ENCODE results near the gene TP53RK. TPM values are rescaled to one million over a fixed set of nuclear protein-coding genes. Genes with fewer than 3 reads are reported as not detected.

Gene TP53RK
- total RNA-seq, 1 experiment from 2014 or later: 21.5 TPM

GRCh38 chr20:46706242-46706641 lies 17.0 kb upstream of the TP53RK start:
- H2AFZ ChIP-seq (ENCODE audit: low read length): no peak overlapping the region
- TF ChIP-seq, protein P1, sequence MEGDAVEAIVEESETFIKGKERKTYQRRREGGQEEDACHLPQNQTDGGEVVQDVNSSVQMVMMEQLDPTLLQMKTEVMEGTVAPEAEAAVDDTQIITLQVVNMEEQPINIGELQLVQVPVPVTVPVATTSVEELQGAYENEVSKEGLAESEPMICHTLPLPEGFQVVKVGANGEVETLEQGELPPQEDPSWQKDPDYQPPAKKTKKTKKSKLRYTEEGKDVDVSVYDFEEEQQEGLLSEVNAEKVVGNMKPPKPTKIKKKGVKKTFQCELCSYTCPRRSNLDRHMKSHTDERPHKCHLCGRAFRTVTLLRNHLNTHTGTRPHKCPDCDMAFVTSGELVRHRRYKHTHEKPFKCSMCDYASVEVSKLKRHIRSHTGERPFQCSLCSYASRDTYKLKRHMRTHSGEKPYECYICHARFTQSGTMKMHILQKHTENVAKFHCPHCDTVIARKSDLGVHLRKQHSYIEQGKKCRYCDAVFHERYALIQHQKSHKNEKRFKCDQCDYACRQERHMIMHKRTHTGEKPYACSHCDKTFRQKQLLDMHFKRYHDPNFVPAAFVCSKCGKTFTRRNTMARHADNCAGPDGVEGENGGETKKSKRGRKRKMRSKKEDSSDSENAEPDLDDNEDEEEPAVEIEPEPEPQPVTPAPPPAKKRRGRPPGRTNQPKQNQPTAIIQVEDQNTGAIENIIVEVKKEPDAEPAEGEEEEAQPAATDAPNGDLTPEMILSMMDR (conservative IDR thresholded peaks at IDR 0.05): no peak
- no peak overlapping the region for H3K4me2 ChIP-seq (ENCODE audit: insufficient read depth, insufficient read length, low read length)
- Mint-ChIP-seq H3K9me3 (peaks cover 13 to 22% of the 10 kb centered on the region in 2 experiments), H3K4me1 (peaks cover 56 to 58% of the 10 kb centered on the region in 2 experiments), H3K27ac (no peak overlapping the region), H3K4me3 (no peak overlapping the region), H3K36me3 (ENCODE audit: insufficient read depth in 1 of 3, low read depth in 3 of 3) (peaks cover 3 to 21% (median 4%) of the 10 kb centered on the region in 3 experiments; a peak in 6 of 7 replicates), H3K27me3 (ENCODE audit: low read depth) (peaks cover 7% of the 10 kb centered on the region)
- no peaks in the 10 kb centered on the region for H3K79me2 ChIP-seq (ENCODE audit: insufficient read depth, low read length)
- no peak overlapping the region for H3K18ac ChIP-seq (ENCODE audit: insufficient read length, low read depth, low read length)
- H3K9me3 ChIP-seq (ENCODE audit: control insufficient read depth, low read depth, low read length): peaks cover 6% of the 10 kb centered on the region
- peaks cover 5% of the 10 kb centered on the region for H3K23me2 ChIP-seq (ENCODE audit: insufficient read length, low read depth, low read length, poor library complexity, severe bottlenecking)
- no peaks in the 10 kb centered on the region for H3K27me3 ChIP-seq (ENCODE audit: insufficient read depth, low read length)
- H4K20me1 ChIP-seq (ENCODE audit: control insufficient read depth, insufficient read depth, insufficient read length): no peaks in the 10 kb centered on the region
- DNase-seq: no peak
- H3K23ac ChIP-seq (ENCODE audit: insufficient read length, low read depth, low read length): no peak overlapping the region
- no peak overlapping the region for H2BK120ac ChIP-seq (ENCODE audit: low read depth, low read length, poor library complexity, severe bottlenecking)
- no peak overlapping the region for H4K8ac ChIP-seq (replicated peaks; ENCODE audit: insufficient read length, low read depth, low read length)
- WGBS (ENCODE audit: extremely low coverage, insufficient read length, low lambda C conversion rate): no CpG with 5 or more reads among the region's 2 CpGs
- no peak overlapping the region for H3K14ac ChIP-seq (ENCODE audit: insufficient read depth, low read length)
- H2BK12ac ChIP-seq (ENCODE audit: insufficient read length, low read depth, low read length): no peak overlapping the region
- no peaks in the 10 kb centered on the region; the same call in 1 of the 2 replicates for H3K4me1 ChIP-seq (ENCODE audit: insufficient read depth, low read length)
- H3K27ac ChIP-seq (ENCODE audit: insufficient read length, low read depth, low read length): no peak overlapping the region
- no peak overlapping the region for H2AK5ac ChIP-seq (ENCODE audit: insufficient read length, low read length)
- no peak overlapping the region for H4K5ac ChIP-seq (ENCODE audit: insufficient read length, low read depth, low read length)
- H3K9ac ChIP-seq (ENCODE audit: extremely low read depth, insufficient read length, low read length): no peak overlapping the region
- H2BK5ac ChIP-seq (ENCODE audit: insufficient read length, low read length): no peak overlapping the region
- H2BK15ac ChIP-seq (ENCODE audit: low read depth, low read length): no peak overlapping the region
- no peak overlapping the region for H3K4ac ChIP-seq (ENCODE audit: low read depth, low read length)
- H3T11ph ChIP-seq (ENCODE audit: low read length): no peak overlapping the region
- H3K79me1 ChIP-seq (ENCODE audit: insufficient read depth, low read depth, low read length, poor library complexity, severe bottlenecking): no peaks in the 10 kb centered on the region
- H3K56ac ChIP-seq (ENCODE audit: insufficient read length, low read depth, low read length): no peak overlapping the region
- H4K91ac ChIP-seq (ENCODE audit: insufficient read length, low read depth, low read length): no peak overlapping the region
- H2BK20ac ChIP-seq (ENCODE audit: low read depth, low read length, poor library complexity, severe bottlenecking): no peak overlapping the region
